Spleen (tissue), 7 donors: ENCODE results near the gene TEX13B.

Source experiments
- CTCF ChIP-seq, 11 experiments: fragments of 200-600 bp in 7 of 11; fragments of 450-650 bp in 4 of 11; sonication (generic) in 4 of 11; IDR thresholded peaks in 8 of 11; conservative IDR thresholded peaks in 3 of 11; 1 replicate in 7 of 11; 2 replicates in 4 of 11; pipeline versions ENCODE4 v1.4.0 to v1.8.0; 2016 to 2021; ENCODE audit warnings: antibody characterized with exemption in 11 of 11, inconsistent platforms in 4 of 11, mild to moderate bottlenecking in 1 of 11
- POLR2A ChIP-seq, 3 donors: fragments of 450-650 bp; IDR thresholded peaks; one replicate each; pipeline ENCODE4 v1.5.1; 2017; ENCODE audit warnings: antibody characterized with exemption in 3 of 3, mild to moderate bottlenecking in 1 of 3
- donor health status: DM: no; HTN: no; CAD: no; lungs with moderate emphysema.
- donor health status: DM: no; HTN: no; CAD: no.
- donor health status: DM: no; HTN: no; CAD: no.

- TF ChIP-seq POLR2A (IDR thresholded peaks at IDR 0.05): no peak
- TF ChIP-seq CTCF (IDR thresholded peaks at IDR 0.05 in 8 of 11, conservative IDR thresholded peaks at IDR 0.05 in 3 of 11): no peak
Observed at GRCh38 chrX:108019382-108019875, 37.3 kb upstream of the TEX13B start.
